SIG-M5 treated with dmso at 0.1 percent for 504 hours (cell line): ENCODE data around the gene DCHS1.

ENCODE experiments used
- DNase-seq: peaks from one replicate; lab custom pipeline; 2025; ENCODE audit not compliant: unreplicated experiment; lab: John Stamatoyannopoulos, UW

The DCHS1 gene

DNA sequence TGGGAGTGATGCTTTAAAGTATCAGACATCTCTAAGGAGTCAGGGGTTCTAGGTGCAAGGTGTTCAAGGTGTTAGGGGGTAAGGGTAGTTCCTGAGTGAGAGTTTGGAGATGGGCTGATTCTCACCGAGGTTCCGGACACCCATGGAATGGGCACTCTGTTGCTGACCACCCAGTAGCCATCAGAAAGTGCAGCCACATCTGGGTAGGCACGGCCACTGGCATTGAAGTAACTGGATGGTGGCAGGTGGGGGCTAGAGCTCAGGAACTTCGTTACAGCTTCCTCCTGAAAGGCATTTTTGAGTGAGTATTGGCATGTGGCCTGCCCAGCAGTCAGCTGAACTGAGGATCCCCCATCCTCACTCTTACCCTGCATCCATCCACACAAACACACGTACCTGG, 40.6 kb downstream of the DCHS1 start:
- no peak for DNase-seq

DNA sequence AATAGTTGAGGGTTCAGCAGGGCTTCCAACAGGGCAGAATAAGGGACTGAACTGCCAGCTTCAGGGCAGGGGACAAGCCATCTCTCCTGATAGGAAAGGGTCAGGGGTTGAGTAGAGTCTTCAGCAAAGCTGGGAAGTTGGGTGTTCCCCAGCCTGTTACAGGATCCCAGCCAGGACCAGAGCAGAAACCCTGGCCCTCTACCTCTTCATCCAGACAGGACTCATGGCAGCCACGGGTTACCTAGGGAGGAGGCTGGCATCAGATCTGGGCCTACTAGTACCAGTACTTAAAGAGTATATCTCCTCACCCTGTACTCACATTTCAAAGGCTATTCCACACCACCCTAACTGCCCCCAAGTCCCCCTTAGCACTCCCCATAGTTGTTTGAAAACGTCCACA, 41.2 kb downstream of the DCHS1 start:
- no peak for DNase-seq

DNA sequence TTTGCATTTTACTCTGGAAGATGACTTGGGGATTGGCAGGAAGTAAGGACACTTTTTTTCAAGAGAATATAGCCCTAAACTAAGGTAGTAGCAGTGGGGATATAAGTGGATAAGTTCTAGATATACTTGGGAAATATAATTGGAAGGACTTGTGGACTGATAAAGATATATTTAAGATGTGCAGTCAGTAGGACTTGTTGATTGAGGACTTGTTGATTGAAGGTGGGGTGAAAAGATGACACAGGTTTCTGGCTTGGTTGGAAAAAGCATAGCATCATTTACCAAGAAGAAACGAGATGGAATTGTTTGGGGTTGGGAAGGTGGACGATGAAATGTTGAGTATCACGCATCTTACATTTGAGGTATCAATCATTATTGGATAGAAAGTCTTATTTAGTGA, 42.1 kb downstream of the DCHS1 start:
- DNase-seq, result no peak

DNA sequence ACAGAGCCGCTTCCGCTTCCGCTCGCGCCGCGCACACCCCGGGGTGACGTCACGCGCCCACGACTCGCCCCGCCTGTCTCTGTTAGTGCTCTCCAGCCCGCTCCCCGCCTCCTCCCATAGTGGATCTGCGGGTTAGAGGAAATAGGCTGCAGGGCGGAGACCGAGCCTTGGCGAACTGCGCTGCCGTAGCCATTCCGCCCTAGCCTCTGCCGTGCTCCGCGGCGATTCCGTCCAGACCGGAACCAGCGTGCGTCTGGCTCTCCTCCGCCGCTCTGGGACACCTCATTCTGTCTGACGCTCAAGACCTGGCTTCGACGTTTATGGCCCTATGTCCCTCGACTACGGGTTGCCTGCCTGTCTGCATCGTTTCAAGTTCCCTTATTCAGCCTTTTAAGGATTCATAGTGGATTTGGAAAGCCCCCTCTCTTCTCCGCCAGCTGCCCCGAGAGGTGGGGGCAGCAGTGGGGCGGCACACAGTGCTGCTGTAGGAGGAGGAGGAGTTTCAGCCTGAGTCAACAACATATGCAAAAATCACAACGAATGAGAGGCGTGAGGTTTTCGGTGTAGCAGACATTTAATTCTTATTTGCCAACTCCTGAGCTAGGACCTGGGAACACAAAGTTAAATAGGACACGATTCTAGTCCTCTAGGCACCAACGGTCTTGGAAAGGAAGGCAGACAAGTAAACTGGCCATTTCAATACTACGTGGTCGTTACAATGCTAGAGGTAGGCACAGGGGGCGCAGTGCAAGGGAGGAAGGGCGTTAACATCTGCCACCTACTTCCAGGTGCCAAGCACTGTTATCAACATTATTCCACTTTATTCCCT, 43.2 kb downstream of the DCHS1 start, which contains the start of gene TAF10:
TAF10 (minus strand) TSS at position 4 of the 829 bp plus-strand sequence. CDS start 27 bp downstream, outside the sequence.
- DNase-seq, result peak; percentile 91

DNA sequence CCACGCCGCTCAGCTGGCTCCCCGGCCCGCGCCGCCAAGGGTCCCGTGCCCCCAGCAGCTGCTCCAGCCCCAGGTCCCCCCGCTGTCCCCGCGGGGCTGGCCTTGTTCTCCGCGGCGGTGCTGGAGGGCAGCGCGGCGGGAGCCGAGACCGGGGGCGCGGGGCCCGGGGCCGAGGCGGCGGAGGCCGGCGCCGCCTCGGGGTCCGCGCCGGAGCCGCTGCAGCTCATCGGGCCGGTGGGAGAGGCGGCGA, 43.7 kb downstream of the DCHS1 start:
- no peak for DNase-seq

DNA sequence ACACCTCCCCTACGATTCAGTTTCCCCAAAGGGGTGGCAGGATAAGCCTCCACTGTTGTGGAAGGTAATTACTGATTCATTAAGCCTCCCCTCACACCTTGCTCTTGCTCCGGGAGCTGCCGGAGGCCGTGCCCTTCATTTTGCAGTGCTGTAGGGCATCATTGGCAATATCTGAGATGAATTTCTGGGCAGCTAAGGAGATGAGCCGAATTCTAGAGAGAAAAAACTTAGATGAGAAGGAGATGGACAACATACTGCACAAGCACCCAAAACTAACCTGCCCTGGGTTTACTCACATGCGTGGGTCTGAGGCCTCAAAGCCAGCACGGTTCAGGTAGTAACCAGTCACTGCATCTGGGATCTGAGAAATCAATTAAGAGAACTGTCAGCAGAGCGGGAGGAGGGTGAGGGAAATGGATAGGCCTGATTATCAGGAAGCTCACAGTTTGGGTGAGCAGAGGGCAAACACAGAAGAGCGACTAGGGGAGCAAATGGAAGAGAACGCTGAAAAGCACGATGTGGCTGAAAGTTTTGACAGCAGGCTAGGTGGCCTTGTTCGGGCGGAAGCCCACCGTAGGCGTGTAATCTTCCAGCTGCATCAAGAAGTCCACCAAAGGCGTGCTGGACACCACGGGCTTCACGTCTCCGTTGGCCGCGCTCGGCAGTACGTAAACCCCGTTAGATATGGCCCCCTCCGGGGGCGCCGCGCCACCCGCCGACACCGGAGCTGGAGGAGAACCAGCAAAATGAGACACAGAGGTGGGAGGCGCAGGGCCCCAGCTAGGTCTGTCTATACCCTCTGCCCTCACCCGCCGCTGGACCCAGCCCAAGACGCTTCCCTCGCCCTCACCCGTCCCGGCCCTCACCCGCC, 44.3 kb downstream of the DCHS1 start:
- DNase-seq, result no peak

DNA sequence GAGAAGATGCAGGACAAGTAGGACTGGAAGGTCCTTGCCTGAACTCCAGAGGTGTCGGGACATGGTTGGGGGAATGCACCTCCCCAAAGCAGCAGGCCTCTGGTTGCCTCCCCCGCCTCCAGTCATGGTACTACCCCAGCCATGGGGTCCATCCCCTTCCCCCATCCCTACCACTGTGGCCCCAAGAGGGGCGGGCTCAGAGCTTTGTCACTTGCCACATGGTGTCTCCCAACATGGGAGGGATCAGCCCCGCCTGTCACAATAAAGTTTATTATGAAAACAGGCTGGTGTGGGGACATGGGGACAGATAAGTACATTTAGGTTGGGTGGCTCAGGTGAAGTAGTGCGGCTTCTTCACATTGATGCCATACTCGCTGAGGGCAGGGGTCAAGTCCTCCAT, 45.0 kb downstream of the DCHS1 start:
- DNase-seq, result no peak

DNA sequence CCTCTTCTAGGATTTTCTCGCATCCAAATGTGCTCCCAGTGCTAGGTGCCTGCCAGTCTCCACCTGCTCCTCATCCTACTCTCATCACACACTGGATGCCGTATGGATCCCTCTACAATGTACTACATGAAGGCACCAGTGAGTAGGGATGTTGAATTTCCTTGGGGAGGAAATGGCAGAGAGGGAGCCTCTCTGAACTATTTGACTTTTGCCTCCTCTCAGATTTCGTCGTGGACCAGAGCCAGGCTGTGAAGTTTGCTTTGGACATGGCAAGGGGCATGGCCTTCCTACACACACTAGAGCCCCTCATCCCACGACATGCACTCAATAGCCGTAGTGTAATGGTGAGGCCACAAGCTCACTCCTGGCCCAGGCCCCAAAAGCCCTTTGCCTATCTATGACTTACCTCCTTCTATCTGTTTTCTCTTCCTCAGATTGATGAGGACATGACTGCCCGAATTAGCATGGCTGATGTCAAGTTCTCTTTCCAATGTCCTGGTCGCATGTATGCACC, 46.0 kb downstream of the DCHS1 start:
- DNase-seq, result no peak

DNA sequence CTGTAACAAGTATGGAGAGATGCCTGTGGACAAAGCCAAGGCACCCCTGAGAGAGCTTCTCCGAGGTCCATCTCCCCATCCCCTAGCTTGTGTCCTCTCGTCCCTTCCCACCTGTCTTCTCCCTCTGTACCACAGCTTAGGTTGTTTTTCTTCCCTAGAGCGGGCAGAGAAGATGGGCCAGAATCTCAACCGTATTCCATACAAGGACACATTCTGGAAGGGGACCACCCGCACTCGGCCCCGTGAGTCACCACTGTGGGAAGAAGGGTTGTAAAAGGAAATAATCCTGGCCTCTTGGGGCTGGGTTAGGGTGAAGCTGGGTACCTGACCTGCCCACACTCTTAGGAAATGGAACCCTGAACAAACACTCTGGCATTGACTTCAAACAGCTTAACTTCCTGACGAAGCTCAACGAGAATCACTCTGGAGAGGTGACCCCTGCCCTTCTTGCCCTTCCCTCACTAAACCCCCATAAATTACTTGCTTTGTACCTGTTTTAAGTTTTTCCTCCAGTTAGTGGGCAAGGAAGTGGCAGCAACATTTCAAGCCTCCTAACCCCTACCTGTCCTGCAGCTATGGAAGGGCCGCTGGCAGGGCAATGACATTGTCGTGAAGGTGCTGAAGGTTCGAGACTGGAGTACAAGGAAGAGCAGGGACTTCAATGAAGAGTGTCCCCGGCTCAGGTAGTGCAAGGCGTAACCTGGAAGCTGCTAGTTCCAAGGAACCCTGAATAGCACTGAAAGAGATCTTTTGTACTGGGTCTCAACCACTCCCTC, 46.7 kb downstream of the DCHS1 start:
- DNase-seq, result no peak

DNA sequence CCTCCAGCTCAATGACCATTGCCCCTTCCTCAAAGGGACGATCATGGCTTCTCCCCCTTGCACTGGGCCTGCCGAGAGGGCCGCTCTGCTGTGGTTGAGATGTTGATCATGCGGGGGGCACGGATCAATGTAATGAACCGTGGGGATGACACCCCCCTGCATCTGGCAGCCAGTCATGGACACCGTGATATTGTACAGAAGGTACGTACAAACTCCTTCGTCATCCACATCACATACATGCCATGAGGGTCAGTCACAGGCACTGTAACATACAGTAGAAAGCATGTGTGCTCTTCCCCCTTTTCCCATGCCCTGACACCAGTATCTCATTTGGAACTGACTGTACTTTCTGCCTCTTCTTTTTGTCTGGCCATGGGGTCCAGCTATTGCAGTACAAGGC, 47.6 kb downstream of the DCHS1 start:
- DNase-seq, result no peak

DNA sequence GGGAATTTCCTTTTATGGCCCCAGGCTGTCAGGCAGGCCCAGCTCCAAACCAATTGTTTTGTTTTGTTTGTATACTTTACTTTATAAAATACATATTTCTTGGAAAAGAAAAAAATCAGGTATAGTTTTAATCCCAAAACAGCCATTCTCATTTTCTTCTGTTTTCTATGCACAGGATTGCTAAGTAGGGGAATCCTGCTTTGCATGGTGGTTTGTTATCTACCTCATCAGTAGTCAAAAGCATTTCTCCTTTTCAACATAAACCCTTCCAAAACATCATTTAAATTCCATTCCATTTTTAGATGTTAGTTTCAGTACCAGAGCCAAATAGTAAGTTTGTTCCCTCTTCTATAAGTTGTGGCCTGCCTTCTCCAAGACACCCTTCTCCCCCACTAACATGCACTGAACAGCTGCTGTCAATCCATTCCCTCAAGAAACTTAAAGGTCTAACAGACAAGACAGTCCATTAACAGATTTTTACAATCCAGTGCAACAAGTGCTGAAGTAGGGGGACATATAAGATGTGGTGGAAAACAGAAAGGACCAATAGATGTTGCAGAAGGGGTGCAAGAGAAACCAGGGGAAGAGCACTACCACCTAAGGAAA, 48.3 kb downstream of the DCHS1 start:
- no peak for DNase-seq

DNA sequence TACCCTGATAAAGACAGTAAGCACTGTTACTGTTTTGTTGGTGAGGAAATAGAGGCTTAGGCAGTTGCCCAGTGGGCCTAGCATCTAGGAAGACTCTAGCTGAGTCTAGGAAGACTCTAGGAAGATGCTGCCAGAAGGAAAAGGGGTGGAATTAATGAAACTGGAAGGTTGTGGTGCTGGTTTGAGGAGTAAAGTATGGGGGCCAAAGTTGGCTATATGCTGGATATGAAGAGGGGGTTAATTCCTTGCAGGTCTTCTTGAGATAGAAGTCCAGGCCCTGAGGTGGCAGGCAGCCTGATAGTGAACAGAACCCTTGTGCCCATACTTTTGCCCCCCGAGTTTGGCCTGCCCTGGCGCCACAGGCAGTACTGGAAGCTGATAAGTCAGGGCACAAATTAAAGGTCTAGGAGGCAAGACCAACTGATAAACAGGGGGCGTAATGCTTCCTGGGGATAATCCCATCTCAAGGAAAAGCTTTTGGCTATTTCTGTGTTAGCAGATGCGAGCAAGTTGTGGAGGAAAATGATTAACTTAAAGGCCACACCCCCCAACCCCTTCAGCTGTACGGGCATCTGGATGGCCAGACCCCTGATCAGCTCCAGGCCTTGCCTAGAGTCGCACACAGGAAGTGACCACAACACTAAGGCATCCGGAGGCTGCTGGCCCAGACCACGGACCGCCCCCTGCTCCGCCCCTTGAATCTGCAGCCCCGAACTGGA, 49.0 kb downstream of the DCHS1 start:
- peak; percentile 68 for DNase-seq

DNA sequence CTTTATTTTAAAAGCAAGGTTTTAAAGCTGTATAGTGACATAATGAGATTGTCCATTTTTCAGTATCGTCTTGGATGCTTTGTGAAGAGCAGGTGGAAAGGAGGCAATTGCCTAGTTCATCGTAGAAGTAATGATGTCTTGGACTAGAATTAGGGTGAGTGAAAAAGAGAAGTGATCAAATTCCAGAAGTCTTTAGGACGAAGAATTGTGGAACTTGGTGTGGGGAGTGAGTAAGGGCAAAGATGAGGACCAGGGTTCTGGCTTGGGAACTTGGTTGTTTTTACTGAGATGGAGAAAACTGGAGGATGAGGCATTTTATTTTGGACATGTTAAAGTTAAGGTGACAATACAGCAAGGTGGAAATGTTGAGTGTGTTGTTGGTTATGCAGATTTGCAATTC, 50.8 kb downstream of the DCHS1 start:
- no peak for DNase-seq

DNA sequence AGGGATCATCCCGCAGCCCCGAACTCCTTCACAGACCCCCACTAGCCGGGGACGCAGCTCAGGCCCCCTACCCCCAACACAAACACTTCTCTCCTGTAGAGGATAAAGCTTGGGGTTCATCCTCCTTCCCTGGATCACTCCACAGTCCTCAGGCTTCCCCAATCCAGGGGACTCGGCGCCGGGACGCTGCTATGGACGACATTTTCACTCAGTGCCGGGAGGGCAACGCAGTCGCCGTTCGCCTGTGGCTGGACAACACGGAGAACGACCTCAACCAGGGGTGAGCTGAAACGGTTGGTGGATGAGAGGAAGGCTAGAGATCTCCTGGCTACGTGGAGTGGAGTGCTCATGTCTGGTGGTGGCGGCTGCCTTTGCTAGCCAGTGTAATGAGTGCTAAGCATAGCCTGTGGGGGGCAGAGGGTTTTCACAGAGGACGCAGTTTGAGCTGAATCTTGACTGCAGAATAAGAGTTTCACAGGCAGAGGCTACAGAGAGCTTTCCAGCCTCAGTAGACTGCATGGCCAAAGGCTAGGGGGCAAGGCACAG, 51.5 kb downstream of the DCHS1 start:
- DNase-seq, result peak; percentile 57

DNA sequence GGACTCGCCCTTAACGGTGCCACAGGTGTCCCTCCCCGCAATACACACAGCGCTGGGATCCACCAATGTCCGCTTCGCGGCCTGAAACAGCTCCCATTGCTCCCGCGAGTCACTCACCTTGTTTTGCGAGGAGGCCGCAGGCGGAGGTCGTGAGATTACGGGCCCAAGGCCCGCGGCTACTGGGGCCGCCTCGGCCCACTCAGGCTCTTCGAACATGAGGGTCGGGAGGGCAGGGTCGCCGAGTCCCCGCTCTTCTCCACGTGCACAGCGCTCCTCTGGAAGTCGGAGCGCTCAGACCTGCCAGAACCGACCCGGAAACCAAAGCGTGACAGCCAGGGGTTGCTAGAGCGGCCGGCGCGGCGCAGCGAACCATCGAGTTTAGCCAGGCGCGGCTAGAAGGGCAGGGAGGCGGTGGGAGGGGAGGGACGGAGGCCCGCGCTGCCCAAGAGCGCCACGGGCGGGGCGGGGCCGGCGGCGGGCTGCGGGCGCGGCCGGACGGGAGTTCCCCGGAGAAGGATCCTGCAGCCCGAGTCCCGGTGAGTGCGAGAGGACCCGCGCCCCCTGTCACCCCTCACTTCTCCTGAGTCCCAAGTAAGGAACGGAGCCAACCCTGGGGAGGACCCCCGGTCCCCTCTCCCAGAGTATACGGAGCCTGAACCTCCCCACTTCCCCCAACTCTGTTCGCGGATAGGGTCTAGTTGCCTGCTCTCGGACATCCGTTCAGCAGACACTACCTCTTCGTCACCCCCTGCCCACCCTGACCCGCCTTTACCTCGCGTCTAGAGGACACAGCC, 52.1 kb downstream of the DCHS1 start, which contains the start of the genes ILK and RRP8:
ILK (plus strand) TSS at position 488 of the 794 bp plus-strand sequence. CDS start 498 bp downstream, outside the sequence.
RRP8 (minus strand) TSS at position 330 of the 794 bp plus-strand sequence; CDS start at position 216, 114 bp downstream.
- peak; percentile 83 for DNase-seq

DNA sequence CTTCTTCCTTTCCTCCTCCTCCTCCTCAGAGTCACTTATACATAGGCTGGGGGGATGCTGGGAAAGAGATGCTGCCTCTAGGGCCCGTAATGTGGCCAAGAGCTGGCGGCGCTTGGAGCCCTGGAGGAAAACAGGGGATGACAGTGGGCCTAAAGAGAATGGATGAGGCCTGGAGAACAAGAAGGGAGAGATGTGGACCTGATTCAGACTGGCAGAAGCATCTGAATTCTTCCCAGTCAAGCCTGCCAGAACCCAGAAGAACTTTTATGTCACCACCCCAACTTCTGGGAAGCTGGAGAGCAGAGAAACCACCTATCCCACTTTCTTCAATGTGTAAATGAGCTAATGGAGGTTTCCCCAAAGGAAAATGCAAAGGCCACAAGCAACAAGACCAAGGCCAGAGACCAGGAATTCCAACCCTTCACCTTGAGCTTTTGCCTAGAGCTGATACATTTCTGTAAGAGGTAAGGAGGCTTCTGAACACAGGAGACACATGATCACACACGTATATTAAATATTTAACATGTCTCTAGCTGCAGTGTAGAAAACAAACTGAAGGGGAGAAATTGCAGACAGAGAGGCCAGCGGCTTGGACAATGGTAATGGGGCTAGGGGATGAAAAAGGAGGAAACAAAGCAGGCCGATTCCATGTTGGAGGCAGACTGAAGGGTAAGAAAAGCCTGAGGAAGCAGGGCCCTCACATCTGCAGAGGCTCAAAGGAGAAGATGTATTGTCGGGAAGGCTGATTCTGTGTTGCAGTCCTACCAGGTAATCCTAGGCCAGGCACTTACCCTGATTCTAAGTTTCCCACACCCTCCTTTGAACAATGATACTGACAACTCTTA, 53.3 kb downstream of the DCHS1 start:
- no peak for DNase-seq

DNA sequence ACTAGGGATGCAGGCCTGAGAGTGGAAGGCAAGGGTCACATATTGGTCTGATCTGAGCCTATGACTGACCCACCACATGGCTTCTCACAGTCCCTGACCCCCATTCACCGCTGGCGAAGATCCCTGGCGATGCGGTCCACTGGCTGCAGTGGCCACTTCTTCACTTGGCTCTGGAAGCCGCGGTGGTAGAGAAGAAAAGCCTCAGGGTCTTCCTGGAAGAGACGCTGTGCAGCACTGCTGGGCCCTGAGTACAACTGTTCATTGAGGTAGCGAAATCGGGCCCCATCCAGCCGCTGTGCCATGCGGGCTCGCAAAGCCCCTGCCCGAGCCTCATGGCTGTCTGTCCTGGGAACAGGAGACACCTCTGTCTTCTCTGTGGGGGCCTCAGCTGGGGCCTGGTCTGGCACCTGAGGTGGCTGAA, 54.6 kb downstream of the DCHS1 start:
- no peak for DNase-seq

DNA sequence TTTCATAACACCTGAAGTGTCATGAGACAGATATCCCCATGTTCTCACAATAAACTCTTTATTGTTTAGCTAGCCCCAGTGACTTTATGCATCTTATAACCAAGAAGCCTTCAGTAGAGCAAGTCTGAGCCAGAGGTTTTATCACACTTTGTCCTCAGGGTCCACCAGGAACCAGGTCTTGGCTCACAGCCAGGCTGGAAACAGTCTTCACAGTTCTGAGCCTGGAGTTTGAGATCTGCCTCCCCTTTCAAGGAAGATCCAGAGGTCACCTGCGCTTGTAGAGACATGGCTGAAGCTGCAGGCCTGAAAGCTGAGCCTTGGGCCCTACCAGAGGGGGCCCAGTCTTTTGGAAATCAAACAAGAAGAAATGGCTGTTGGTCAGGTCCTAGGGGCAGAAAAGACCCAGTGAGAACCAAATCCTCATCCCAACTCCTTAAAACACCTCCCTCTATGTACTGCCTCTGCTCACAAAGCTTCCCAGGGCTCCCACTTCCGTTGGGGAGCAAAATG, 55.7 kb downstream of the DCHS1 start:
- no peak for DNase-seq
